ENCODE measurements around the gene EGFLAM. TPM values are rescaled to one million over a fixed set of nuclear protein-coding genes. Genes with fewer than 3 reads are reported as not detected.

EGFLAM gene
- total RNA-seq, 1 experiment from 2014 or later = not detected

DNA sequence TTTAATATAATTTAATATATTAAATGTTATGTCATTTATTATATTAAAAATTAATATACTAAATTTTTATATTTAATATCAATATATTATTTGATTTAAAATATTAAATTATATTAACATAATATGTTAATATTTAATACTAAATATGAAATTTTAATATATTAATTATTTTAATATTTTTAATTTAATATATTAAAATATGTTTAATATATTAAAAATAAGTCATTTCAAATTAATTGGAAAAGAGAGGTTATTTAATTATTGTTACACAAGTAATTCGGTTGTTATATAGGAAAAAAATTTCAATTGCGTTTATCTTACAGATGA is 183.9 kb downstream of the EGFLAM start:
- Mint-ChIP-seq H3K4me3 (ENCODE audit: unreplicated experiment) (no peak overlapping the region), H3K27ac (ENCODE audit: unreplicated experiment) (no peak overlapping the region), H3K27me3 (ENCODE audit: insufficient read depth, unreplicated experiment) (no peaks in the 10 kb centered on the region), H3K4me1 (ENCODE audit: low read depth, unreplicated experiment) (no peaks in the 10 kb centered on the region), H3K9me3 (ENCODE audit: unreplicated experiment) (no peaks in the 10 kb centered on the region), H3K36me3 (ENCODE audit: insufficient read depth, unreplicated experiment) (no peaks in the 10 kb centered on the region)
- no peak overlapping the region for H3K4me3 ChIP-seq (ENCODE audit: low read depth, low read length)
- H3K9me3 ChIP-seq = no peaks in the 10 kb centered on the region
- no peaks in the 10 kb centered on the region for H3K4me1 ChIP-seq
- no TSS peak for BruUV-seq (replicated peaks)
- TF ChIP-seq, protein P1, sequence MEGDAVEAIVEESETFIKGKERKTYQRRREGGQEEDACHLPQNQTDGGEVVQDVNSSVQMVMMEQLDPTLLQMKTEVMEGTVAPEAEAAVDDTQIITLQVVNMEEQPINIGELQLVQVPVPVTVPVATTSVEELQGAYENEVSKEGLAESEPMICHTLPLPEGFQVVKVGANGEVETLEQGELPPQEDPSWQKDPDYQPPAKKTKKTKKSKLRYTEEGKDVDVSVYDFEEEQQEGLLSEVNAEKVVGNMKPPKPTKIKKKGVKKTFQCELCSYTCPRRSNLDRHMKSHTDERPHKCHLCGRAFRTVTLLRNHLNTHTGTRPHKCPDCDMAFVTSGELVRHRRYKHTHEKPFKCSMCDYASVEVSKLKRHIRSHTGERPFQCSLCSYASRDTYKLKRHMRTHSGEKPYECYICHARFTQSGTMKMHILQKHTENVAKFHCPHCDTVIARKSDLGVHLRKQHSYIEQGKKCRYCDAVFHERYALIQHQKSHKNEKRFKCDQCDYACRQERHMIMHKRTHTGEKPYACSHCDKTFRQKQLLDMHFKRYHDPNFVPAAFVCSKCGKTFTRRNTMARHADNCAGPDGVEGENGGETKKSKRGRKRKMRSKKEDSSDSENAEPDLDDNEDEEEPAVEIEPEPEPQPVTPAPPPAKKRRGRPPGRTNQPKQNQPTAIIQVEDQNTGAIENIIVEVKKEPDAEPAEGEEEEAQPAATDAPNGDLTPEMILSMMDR (IDR thresholded peaks at IDR 0.05; ENCODE audit: insufficient read depth in 1 of 2, low read depth in 1 of 2, low read length in 1 of 2, severe bottlenecking in 1 of 2, unreplicated experiment in 1 of 2) = no peak
- no peaks in the 10 kb centered on the region for H3K27me3 ChIP-seq (replicated peaks; ENCODE audit: control insufficient read depth, insufficient read depth, low read length)
- no peak for DNase-seq
- ChIA-PET POLR2A (interaction anchor here (1.0 kb wide), 1 partner anchor 367 kb away, joined by 3 read pairs; no protein-coding TSS in a partner anchor), CTCF (interaction anchor here (0.6 to 5.0 kb wide), 54 partner anchors 9 to 479 kb away, joined by 3 to 189 read pairs (median 6); no protein-coding TSS in a partner anchor)
- H3K36me3 ChIP-seq (ENCODE audit: control insufficient read depth, insufficient read depth, low read length) = no peaks in the 10 kb centered on the region
- intact Hi-C loops (cut with micrococcal nuclease; ENCODE audit: unreplicated experiment) = loop anchor here (5.0 kb wide), 1 partner anchor 40 kb away; no protein-coding TSS in a partner anchor

DNA sequence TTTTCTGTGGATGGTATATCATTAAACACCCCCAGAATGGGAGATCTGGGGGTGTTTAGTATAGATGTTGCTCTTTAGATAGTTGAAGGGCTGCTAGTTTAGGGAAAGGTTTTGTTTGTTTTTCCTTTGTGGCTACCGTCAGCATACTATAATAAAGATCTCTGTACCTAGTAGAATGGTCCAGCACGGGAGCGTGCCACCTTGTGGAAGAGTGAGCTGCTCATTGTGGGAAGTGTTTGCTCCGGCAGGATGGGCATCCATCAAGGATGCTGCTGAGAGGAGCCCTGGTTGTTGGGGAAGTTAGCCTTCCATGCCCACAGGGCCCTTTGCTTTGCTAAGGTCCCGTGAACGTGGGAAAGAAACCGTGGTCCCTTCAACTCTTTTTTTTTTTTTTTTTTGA is 185.0 kb downstream of the EGFLAM start:
- Histone ChIP-seq H3K36me3 (ENCODE audit: control insufficient read depth, insufficient read depth, low read length) (no peaks in the 10 kb centered on the region), H3K4me1 (no peaks in the 10 kb centered on the region), H3K27me3 (replicated peaks; ENCODE audit: control insufficient read depth, insufficient read depth, low read length) (no peaks in the 10 kb centered on the region), H3K9me3 (no peaks in the 10 kb centered on the region), H3K4me3 (ENCODE audit: low read depth, low read length) (no peak overlapping the region)
- no TSS peak for BruUV-seq (replicated peaks)
- POLR2A ChIA-PET = no interaction called here
- no peak overlapping the region for H3K4me3 Mint-ChIP-seq (ENCODE audit: unreplicated experiment)
- CTCF ChIA-PET = interaction anchor here (5.0 kb wide), 1 partner anchor 366 kb away, joined by 189 read pairs; no protein-coding TSS in a partner anchor
- TF ChIP-seq, protein P1 (IDR thresholded peaks at IDR 0.05; ENCODE audit: insufficient read depth in 1 of 2, low read depth in 1 of 2, low read length in 1 of 2, severe bottlenecking in 1 of 2, unreplicated experiment in 1 of 2) = no peak
- no peaks in the 10 kb centered on the region for H3K9me3 Mint-ChIP-seq (ENCODE audit: unreplicated experiment)
- no peaks in the 10 kb centered on the region for H3K36me3 Mint-ChIP-seq (ENCODE audit: insufficient read depth, unreplicated experiment)
- no peak for DNase-seq
- no peaks in the 10 kb centered on the region for H3K27me3 Mint-ChIP-seq (ENCODE audit: insufficient read depth, unreplicated experiment)
- intact Hi-C loops (cut with micrococcal nuclease; ENCODE audit: unreplicated experiment) = loop anchor here (5.0 kb wide), 1 partner anchor 39 kb away; no protein-coding TSS in a partner anchor
- H3K4me1 Mint-ChIP-seq (ENCODE audit: low read depth, unreplicated experiment) = no peaks in the 10 kb centered on the region
- no peak overlapping the region for H3K27ac Mint-ChIP-seq (ENCODE audit: unreplicated experiment)

DNA sequence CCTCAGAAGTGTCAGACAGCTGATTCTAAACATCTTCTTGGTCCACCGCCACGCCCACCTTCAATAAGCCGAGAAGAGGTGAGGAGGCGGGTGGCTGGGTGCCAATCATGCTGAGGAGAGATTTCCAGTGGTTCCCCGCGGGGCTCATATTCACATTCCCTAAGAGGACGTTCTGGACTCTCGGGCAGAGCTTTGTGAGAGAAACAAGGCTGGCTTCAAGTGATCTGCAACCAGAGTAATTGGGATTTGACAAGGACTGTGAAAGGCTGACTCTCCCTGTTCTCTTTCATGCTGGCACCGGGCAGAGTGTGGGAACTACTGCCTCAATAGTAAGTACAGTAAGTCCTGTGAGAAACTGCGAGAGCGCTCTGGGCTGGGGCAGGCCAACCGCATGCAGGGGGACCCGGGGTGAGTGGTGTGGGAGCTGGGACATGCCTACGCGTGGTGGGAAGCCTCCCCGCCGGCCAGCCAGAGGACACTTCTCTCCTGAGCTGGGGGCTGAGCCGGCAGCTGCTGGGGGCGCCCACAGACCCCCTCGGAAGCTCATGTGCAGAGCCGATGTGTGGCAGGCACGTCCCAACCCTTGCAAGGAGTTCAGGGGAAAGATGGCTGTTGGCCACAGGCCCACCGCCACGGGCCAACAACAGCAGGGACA is 187.1 kb downstream of the EGFLAM start:
- POLR2A ChIA-PET = no interaction called here
- H3K27ac Mint-ChIP-seq (ENCODE audit: unreplicated experiment) = no peak overlapping the region
- no TSS peak for BruUV-seq (replicated peaks)

More for the DNA sequence above, 187.1 kb downstream of the EGFLAM start:
- Mint-ChIP-seq H3K9me3 (ENCODE audit: unreplicated experiment) (no peaks in the 10 kb centered on the region), H3K4me3 (ENCODE audit: unreplicated experiment) (no peak overlapping the region), H3K27me3 (ENCODE audit: insufficient read depth, unreplicated experiment) (no peaks in the 10 kb centered on the region), H3K36me3 (ENCODE audit: insufficient read depth, unreplicated experiment) (no peaks in the 10 kb centered on the region), H3K4me1 (ENCODE audit: low read depth, unreplicated experiment) (no peaks in the 10 kb centered on the region)
- CTCF ChIA-PET = interaction anchor here (5.0 kb wide), 1 partner anchor 364 kb away, joined by 189 read pairs; no protein-coding TSS in a partner anchor
- H3K9me3 ChIP-seq = no peaks in the 10 kb centered on the region
- TF ChIP-seq, protein P1 (IDR thresholded peaks at IDR 0.05; ENCODE audit: insufficient read depth in 1 of 2, low read depth in 1 of 2, low read length in 1 of 2, severe bottlenecking in 1 of 2, unreplicated experiment in 1 of 2) = no peak
- no peaks in the 10 kb centered on the region for H3K4me1 ChIP-seq
- no peaks in the 10 kb centered on the region for H3K36me3 ChIP-seq (ENCODE audit: control insufficient read depth, insufficient read depth, low read length)
- no peaks in the 10 kb centered on the region for H3K27me3 ChIP-seq (replicated peaks; ENCODE audit: control insufficient read depth, insufficient read depth, low read length)
- intact Hi-C loops (cut with micrococcal nuclease; ENCODE audit: unreplicated experiment) = no loop called here
- no peak for DNase-seq
- H3K4me3 ChIP-seq (ENCODE audit: low read depth, low read length) = no peak overlapping the region

Data from Caco-2 (cell line).